Measurements from ENCODE around the gene ADAM11.

ADAM11 gene

GRCh38 chr17:44775838-44776621 is 17.2 kb downstream of the ADAM11 start:
- no peak for DNase-seq

GRCh38 chr17:44776628-44777393 is 18.0 kb downstream of the ADAM11 start:
- DNase-seq = no peak

GRCh38 chr17:44777394-44778348 is 18.9 kb downstream of the ADAM11 start:
- no peak for DNase-seq

GRCh38 chr17:44778656-44779210 is 19.9 kb downstream of the ADAM11 start:
- no peak for DNase-seq

- DNase-seq = peak; percentile 23
These were observed 20.6 kb downstream of the ADAM11 start for GRCh38 chr17:44779211-44780025.

GRCh38 chr17:44780161-44780560 is 21.4 kb downstream of the ADAM11 start:
- no peak for DNase-seq

GRCh38 chr17:44780845-44781480 is 22.2 kb downstream of the ADAM11 start:
- no peak for DNase-seq

- DNase-seq = no peak
These were observed 22.9 kb downstream of the ADAM11 start for GRCh38 chr17:44781551-44782325.

- DNase-seq = no peak
These were observed 23.6 kb downstream of the ADAM11 start for GRCh38 chr17:44782326-44782850.

- DNase-seq = no peak
These were observed 27.1 kb downstream of the ADAM11 start for GRCh38 chr17:44785921-44786320.

GRCh38 chr17:44786551-44787081 is 27.8 kb downstream of the ADAM11 start:
- DNase-seq = no peak

GRCh38 chr17:44787271-44787940 is 28.6 kb downstream of the ADAM11 start:
- no peak for DNase-seq

GRCh38 chr17:44788139-44788538 is 29.4 kb downstream of the ADAM11 start:
- no peak for DNase-seq

- DNase-seq = no peak
These were observed 33.5 kb downstream of the ADAM11 start for GRCh38 chr17:44792276-44792675.

GRCh38 chr17:44793885-44794842 is 35.4 kb downstream of the ADAM11 start:
- DNase-seq = no peak

GRCh38 chr17:44794851-44795413 is 36.1 kb downstream of the ADAM11 start:
- DNase-seq = no peak

- DNase-seq = no peak
These were observed 36.6 kb downstream of the ADAM11 start for GRCh38 chr17:44795421-44795820.

GRCh38 chr17:44795928-44796327 is 37.1 kb downstream of the ADAM11 start:
- DNase-seq = no peak
